ENCODE results near the gene SUCLG2. TPM values are rescaled to one million over a fixed set of nuclear protein-coding genes. Genes with fewer than 3 reads are reported as not detected.

Gene SUCLG2
- total and polyA plus RNA-seq, 2 of the 4 experiments (the other 2 are of a cell fraction): 26.8 to 34.6 TPM

DNA sequence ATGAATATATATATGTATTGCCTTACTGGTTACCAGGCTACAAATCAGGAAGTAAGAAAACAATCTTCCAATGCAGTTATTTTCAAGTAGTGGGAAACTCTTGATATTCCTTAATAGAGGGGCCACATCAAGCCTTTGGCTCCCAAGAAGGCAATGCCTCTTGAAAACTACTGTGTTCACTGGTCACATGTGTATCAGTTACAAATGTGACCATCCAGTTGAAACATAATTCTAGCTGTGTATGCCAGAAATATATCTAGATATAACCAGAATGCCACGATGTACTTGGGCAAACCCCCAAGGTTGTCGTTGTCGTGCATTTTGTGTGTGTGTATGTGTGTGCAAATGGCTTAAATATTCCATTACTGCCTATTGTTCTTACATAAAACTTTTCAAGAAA is 200.8 kb downstream of the SUCLG2 start:
- BruUV-seq (replicated peaks): no TSS peak
- in situ Hi-C loops (cut with MboI; ENCODE audit: low sequenced_read_pairs): no loop called here

More for the DNA sequence above, 200.8 kb downstream of the SUCLG2 start:
- no peak overlapping the region for H3K18ac ChIP-seq (ENCODE audit: low read depth, low read length)
- H4K91ac ChIP-seq (ENCODE audit: insufficient read depth, low read depth, low read length): no peak overlapping the region
- H2AK9ac ChIP-seq (replicated peaks; ENCODE audit: low read depth, low read length, poor library complexity): no peak overlapping the region
- H4K20me1 ChIP-seq (ENCODE audit: insufficient read depth, low read length): no peaks in the 10 kb centered on the region; the same call in 1 of the 2 replicates
- ChIA-PET POLR2A (ENCODE audit: unreplicated experiment) (no interaction called here), CTCF (no interaction called here)
- no peak overlapping the region for H3K4me3 ChIP-seq (ENCODE audit: insufficient read depth, low read depth, low read length)
- no peak overlapping the region for H3K56ac ChIP-seq (ENCODE audit: extremely low read depth, insufficient read depth, low read length)
- no peak overlapping the region for H3K27ac ChIP-seq (ENCODE audit: insufficient read depth, low read length)
- H3K36me3 ChIP-seq (ENCODE audit: control insufficient read depth, insufficient read depth, low read length): no peaks in the 10 kb centered on the region
- dilution Hi-C loops (cut with HindIII; ENCODE audit: low sequenced_read_pairs, unreplicated experiment) (no loop called here), intact Hi-C loops (cut with micrococcal nuclease) (no loop called here)
- H4K8ac ChIP-seq (ENCODE audit: low read depth in 2 of 2, low read length in 2 of 2): no peak overlapping the region
- H2BK120ac ChIP-seq (ENCODE audit: low read depth, low read length): no peak overlapping the region
- no peak overlapping the region for H3K4ac ChIP-seq (ENCODE audit: low read depth, low read length)
- H2BK5ac ChIP-seq (ENCODE audit: low read depth, low read length, poor library complexity, severe bottlenecking): no peak overlapping the region
- ATAC-seq (ENCODE audit: low read depth): no peak
- no peak overlapping the region for H3K9ac ChIP-seq (ENCODE audit: low read depth, low read length)
- H4K5ac ChIP-seq (ENCODE audit: low read depth, low read length): no peak overlapping the region
- no CpG with 5 or more reads among the region's 3 CpGs for WGBS, 2 experiments (ENCODE audit: extremely low coverage in 2 of 2, insufficient read length in 1 of 2)
- H3K4me1 ChIP-seq (ENCODE audit: control insufficient read depth, insufficient read depth, low read length): no peaks in the 10 kb centered on the region; the same call in 1 of the 2 replicates
- no peaks in the 10 kb centered on the region for H3K27me3 ChIP-seq (ENCODE audit: control insufficient read depth, insufficient read depth, low read length)
- no peak overlapping the region for H2AFZ ChIP-seq (replicated peaks; ENCODE audit: low read length, poor library complexity)
- H2BK20ac ChIP-seq (ENCODE audit: low read depth, low read length): no peak overlapping the region
- no peak for DNase-seq
- H3K9me1 ChIP-seq (ENCODE audit: insufficient read depth, low read length): no peaks in the 10 kb centered on the region; the same call in 1 of the 2 replicates
- H3K23ac ChIP-seq (ENCODE audit: low read depth, low read length): no peak overlapping the region
- no peaks in the 10 kb centered on the region for H3K9me3 ChIP-seq (ENCODE audit: control insufficient read depth, insufficient read depth, low read length)
- H2BK15ac ChIP-seq (ENCODE audit: low read depth, low read length): no peak overlapping the region
- TF ChIP-seq ELK1 (IDR thresholded peaks at IDR 0.05; ENCODE audit: borderline replicate concordance, low read depth, low read length) (no peak), NFE2L2 (IDR thresholded peaks at IDR 0.05; ENCODE audit: low read depth, low read length) (no peak), RAD21 (IDR thresholded peaks at IDR 0.05; ENCODE audit: low read length) (no peak), POLR2A (IDR thresholded peaks at IDR 0.05; ENCODE audit: low read depth, low read length) (no peak), SMC3 (IDR thresholded peaks at IDR 0.05; ENCODE audit: low read depth, low read length) (no peak), RFX5 (IDR thresholded peaks at IDR 0.05; ENCODE audit: low read depth, low read length) (no peak), MAFK (IDR thresholded peaks at IDR 0.05; ENCODE audit: low read depth, low read length) (no peak), BHLHE40 (IDR thresholded peaks at IDR 0.05; ENCODE audit: low read depth, low read length) (no peak)
- no peak overlapping the region for H3K4me2 ChIP-seq (ENCODE audit: low read depth, low read length)
- H3K79me1 ChIP-seq (ENCODE audit: low read depth in 1 of 2, low read length in 2 of 2): peaks cover 5 to 8% of the 10 kb centered on the region in 2 experiments; a peak in 3 of 4 replicates
- H2AK5ac ChIP-seq (ENCODE audit: low read depth, low read length): no peak overlapping the region
- no peak overlapping the region for H3K14ac ChIP-seq (replicated peaks; ENCODE audit: low read depth, low read length)

Data from IMR-90 (cell line).